NCI-H460 (cell line): ENCODE measurements around the gene METTL9. TPM values are rescaled to one million over a fixed set of nuclear protein-coding genes. Genes with fewer than 3 reads are reported as not detected.
"Not testable (repeated sequence)": the region's sequence is repeated elsewhere in the genome, so short reads cannot be mapped to it uniquely, and the experiment has no call there.

Source experiments
- DNase-seq: peaks from one replicate; pipeline ENCODE4 v3.0.0-alpha.2; 2016; ENCODE audit warnings: low read depth; ENCODE audit errors: extremely low read depth
- total RNA-seq: library from RNA; depleted of rRNA; stranded (reverse); fragments of >200 nt; shearing (Covaris generic); gene quantifications from 2 replicates; pipeline ENCODE4 v1.2.3, GENCODE V29; 2014

METTL9 gene
- total RNA-seq, 1 experiment from 2014 or later, result 259 TPM

DNA sequence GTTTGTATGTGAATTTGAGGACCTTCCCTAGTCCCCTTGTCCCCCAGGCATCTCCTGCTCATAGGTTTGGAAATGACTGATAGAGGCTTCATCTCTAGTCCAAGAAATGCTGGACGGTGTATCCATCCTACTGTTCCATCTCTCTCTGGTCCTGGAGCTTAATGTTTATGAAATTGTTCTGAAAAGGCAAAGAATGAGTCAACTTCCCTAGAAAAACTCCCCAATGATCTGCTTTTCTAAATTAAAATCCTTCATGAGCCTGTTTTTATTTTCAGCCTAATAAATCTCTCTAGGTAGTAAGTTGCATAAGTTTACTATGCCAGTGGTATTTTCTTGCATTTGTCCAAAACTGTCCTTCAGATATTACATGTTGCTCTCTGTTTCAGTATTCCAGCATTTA, 55.1 kb downstream of the METTL9 start:
- no peak for DNase-seq

DNA sequence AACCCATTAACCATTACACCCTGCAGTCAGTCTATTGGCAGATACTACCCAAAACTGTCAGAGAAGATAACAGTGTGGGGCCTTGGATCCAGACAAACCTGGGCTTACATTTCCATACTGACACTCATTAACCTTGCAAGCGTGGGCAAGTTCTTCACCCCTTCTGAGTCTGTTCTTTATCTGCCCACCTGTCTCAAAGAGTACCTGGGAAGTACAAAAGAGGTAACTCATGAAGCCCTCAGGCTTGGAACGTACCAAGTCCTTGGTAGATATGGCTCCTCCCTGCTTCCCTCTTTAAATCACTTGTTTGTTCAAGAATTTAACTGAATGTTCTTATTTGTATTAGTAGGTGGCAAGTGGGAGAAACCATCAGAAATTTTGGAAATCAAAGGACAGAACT, 55.5 kb downstream of the METTL9 start:
- no peak for DNase-seq

DNA sequence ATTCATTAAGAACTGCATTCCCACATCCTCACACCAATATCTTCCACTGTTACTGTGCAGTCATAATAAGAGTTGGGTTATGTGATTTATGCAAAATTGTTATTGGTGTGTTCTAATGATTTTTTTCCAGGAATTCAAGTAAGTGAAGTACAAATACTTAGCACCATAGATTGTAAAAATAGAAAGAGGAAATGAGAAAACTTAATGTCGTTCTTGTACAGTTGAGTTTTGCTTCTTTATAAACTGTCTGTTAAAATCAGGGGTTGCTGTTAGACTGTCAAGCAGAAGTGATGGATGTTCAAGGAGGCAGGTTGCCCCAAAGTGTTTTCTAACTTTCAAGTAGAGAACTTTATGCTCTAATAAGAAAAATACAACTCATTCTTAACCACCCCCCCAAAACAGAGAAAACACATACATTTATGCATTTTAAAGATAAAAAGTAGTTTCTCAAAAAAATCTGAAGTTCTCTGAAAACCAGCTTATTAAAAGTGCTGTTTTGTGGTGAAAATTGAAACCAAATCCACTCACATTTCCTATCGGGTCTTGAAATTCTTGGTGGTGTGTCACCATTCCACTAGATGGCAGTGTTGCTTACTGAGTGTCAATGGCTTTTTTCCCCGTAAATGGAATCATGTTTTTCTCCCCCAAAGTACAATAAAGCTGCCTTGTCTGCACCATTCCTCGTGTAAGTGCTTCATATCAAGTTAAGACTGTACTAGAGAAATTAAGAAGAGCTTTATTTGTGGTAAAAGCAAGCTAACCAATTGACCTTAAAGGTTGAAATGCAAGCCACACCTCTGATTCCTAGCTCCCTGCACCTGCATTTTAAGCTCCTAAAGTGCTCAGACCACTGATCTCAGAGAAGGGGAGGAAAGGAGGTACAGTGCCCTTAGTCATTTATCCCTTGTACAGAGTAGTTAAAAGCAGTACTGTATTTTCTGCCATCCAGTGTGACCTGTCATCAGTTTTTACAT, 57.7 kb downstream of the METTL9 start:
- peak; percentile 47 for DNase-seq

DNA sequence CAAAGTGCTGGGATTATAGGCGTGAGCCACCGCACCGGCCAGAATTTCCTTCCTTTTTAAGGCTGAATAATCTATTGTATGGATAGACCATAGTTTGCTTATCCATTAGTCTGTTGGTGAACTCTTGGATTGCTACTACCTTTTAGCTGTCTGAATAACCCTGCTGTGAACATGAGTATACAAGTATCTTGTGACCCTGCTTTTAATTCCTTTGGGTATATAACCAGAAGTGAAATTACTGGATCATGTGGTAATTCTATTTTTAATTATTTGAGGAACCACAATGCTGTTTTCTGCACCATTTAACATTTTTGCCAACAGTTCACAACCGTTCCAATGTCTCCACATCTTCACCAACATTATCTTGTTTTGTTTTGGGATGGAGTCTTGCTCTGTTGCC, 59.7 kb downstream of the METTL9 start:
- DNase-seq, result no peak

DNA sequence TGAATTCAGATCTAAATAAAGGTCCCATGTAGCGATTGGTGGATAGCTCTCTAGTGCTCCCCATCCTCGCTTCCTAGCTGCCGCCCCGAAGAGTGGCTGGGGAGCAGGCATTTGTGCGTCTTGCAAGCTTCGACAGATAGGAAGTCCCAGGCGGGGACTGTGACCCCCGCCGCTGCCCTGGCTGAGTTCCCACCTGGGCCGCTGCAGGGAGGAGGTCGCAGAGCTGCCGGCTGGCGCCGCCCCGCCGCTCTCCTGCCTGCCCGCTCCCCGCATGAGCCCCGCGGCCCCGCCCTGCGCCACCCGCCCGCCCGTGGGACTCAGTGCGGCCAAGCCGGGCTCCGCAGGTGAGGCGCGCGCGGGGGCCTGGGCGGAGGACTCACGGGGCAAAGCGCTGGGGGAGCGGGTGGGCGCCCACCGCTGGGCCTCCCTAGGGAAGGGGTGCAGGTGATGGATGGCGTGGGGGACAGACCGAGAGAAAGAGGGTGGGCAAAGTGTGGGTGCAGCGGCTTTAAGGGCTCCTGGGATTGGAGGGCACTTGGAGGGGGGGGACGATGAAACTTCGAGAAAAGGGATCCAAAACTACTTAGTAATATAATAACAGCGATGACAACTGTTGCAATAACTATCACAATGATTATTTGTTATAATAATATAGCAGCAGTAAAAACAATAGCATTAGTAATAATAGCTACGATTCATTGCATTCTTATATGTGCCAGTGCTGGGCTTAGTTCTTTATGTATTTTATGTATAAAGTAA, 64.7 kb downstream of the METTL9 start, which contains the start of gene OTOA:
OTOA (plus strand) TSS at position 80 of the 759 bp plus-strand sequence. CDS start 14,547 bp downstream, outside the sequence.
- DNase-seq, result no peak

DNA sequence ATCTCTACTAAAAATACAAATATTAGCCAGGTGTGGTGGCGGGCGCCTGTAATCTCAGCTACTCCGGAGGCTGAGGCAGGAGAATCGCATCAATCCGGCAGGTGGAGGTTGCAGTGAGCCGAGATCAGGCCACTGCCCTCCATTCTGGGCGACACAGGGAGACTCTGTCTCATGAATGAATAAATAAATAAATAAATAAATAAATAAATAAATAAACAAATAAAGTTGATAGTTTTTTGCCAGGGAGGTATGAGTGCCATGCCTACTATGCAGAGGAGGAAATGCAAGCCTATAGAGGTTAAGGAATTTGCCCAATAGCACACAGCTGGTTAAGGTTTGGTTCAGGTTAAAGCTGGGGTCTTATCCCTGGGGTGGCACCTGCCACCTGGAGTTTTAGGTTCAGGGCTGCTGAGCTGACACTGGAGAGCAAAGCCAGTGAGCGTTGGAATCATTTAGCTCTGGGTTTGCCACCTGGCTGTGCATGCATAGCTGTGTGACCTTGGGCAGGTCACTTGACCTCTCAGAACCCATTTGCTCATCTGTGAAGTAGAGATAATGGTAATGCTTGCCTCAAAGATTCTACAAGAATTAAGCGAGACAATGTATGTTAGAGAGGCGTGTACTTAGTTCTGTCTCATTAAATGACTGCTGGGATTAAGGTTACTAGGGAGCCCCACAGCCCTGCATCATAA, 65.6 kb downstream of the METTL9 start:
- no peak for DNase-seq

DNA sequence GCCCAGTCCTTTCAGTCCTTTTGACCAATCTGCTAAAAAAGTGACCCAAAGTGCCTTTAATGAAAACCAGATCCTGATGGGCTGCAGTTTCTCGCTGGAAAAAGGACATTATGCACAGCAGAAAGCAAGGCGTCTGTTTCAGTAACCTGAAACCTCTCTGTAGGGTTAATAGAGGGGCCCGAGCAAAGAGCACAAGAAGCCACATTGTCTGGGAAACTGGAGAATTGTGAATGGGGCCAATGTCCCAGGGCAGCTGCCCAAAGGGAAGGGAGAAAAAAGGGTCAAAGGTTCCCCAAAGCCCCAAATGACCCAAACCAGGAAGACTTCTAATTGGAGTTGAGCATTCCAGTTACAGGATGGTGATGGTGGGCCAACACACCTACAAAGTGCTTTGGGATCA, 67.4 kb downstream of the METTL9 start:
- DNase-seq, result no peak

DNA sequence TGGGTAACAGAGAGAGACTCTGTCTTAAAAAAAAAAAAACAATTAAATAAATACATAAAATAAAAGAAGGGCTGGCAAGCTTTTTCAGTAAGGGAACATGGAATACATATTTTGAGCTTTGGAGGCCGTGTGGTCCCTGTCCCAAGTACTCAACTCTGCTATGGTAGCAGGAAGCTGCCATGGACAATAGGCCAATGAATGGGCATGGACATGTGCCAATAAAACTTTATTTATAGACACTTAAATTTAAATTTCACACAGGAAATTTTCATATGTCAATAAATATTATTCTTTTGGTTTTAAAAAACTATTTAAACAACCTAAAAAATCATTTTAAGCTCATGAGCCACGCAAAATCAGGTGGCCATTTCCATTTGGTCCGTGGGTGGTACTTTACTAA, 68.2 kb downstream of the METTL9 start:
- no peak for DNase-seq

DNA sequence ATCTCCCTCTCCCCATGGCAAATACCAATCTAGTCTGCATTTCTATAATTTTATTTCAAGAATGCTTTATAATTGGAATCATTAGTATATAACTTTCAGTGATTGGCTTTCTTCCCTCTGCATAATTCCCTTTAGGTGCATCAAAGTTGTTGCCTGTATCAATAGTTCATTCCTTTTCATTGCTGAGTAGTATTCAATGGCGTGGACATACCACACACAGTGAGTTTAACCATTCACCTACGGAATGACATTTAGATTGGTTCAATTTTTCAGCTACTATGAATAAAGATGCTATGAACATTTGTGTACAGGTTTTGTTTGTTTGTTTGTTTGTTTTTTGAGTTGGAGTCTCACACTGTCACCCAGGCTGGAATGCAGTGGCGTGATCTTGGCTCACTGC, 74.1 kb downstream of the METTL9 start:
- no peak for DNase-seq

DNA sequence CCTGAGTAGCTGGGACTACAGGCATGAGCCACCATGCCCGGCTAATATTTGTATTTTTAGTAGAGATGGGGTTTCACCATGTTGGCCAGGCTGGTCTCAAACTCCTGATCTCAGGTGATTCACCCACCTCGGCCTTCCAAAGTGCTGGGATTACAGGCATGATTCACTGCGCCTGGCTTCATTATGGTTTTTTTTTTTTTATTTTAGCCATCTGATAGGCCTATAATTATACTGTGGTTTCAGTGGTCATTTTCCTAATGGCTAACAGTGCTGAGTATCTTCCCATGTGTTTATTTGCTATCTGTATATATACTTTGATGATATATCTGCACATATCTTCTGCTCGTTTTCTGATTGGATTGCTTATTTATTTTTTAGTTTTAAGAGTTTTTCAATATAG, 75.1 kb downstream of the METTL9 start:
- DNase-seq, result not testable (repeated sequence)

DNA sequence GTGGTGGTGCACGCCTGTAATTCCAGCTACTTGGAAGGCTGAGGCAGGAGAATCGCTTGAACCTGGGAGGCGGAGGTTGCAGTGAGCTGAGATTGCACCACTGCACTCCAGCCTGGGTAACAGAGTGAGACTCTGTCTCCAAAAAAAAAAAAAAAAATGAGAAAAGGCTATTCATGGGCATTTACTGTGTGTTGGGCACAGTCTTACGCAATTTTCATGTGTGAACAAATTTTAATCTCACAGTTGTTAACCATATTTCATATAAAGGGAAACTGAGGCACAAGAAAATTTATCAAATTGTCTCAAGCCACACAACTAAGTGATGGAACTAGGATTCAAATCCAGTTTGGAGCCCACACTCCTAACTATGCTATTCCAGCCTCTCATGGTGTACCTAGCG, 81.3 kb downstream of the METTL9 start:
- not testable (repeated sequence) for DNase-seq

DNA sequence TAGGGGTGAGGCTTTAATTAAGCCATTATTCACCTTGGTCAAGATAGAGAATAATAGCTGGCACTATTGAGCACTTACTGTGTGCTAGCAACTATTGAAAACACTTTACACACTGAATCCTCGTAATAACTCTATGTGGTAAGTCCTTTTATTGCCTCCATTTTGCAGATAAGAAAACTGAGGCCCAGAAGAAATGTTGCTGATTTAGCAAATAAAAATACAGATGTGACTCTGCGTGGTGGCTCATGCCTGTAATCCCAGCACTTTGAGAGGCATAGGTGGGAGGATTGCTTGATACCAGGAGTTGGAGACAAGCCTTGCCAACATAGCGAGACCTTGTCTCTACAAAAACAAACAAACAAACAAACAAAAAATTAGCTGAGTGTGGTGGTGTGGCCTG, 83.8 kb downstream of the METTL9 start:
- no peak for DNase-seq

DNA sequence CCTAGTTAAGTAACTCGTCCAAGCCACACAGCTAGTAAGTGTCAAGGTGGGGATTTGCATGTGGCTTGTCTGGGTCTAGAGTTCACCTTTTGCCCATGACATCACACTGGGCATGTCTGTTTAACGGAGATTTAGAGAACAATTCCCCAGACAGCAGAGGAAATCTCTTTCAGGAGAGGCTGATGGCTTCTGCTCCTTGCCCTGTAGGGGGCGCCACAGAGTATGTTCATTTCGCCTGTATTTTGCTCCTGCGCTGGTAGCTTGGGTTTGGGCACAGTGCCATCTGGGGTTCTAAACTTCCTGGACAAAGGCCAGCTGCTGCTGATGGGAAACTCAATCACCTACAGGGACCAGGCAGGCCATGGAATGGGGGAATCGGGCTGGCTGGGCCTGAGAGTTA, 84.8 kb downstream of the METTL9 start:
- peak; percentile 11 for DNase-seq

DNA sequence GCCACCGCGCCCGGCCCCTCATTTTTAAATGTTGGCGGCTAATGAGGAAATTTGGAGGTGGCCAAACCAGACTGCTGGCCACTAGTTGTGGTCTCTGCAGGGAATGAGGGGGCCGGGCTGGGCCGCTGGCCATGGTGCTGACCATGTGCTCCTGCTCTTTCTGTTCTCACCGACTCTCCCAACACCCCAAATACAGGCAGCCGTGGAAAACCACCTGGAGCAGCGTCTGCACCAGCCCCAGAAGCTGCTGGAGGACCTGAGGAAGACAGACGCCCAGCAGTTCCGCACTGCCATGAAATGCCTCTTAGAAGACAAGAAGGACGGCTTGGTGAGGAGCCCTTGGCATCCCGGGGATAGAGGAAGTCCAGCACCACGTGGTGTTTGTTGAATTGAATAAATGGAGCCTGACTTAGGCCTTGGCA, 85.7 kb downstream of the METTL9 start:
- DNase-seq, result no peak

DNA sequence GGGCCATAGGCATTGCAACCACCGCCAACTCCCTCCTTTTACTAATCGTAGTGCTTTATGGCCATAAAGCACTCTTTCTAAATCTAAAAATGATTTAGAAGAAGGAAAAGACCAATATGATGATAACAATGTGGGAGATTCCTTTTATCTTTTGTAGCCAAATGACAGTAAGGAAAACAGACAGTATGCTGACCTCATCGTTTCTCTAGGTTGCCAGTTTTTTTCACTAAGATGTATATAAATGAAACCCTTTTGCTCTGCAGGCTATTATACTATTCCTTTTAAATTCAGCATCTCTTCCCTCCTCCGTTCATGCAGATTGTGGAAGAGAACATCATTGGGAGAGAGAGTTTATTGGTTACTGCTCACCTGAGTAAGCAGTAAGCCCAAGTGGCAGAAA, 89.7 kb downstream of the METTL9 start:
- no peak for DNase-seq

DNA sequence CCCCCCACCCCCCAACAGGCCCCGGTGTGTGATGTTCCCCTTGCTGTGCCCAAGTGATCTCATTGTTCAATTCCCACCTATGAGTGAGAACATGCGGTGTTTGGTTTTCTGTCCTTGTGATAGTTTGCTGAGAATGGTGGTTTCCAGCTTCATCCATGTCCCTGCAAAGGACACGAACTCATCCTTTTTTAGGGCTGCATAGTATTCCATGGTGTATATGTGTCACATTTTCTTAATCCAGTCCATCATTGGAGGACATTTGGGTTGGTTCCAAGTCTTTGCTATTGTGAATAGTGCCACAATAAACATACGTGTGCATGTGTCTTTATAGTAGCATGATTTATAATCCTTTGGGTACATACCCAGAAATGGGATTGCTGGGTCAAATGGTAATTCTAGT, 91.6 kb downstream of the METTL9 start:
- not testable (repeated sequence) for DNase-seq

DNA sequence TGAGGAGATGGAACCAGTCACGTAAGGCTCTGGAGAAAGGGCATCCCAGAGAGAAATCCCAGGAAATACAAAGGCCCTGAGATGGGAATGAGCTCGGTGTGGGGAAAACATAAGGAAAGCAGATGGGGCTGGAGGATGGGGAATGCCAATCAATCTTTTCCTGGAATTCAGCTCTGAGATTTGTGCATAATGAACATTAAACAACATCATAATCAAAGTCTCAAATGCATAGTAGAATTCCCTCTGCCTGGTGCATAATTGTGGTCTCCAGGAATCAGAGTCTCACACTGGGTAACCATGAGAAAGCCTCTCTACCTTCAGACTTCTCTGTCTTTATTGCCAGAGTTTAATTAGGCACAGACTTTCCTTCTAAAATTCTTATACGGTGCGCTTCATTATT, 95.2 kb downstream of the METTL9 start:
- DNase-seq, result no peak

DNA sequence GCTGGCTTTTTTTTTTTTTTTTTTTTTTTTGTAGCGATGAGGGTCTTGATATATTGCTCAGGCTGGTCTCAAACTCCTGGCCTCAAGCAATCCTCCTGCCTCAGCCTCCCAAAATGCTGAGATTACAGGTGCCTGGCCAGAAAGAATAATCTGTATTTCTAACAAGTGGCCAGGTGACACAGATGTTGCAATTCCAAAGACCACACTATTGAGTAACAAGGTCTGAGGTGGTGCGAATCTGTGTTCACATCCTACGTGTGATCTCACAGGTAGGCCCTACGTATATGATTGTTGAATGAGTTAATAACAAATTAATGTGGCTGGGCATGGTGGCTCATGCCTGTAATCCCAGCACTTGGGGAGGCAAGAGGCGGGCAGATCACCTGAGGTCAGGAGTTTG, 97.7 kb downstream of the METTL9 start:
- DNase-seq, result no peak

DNA sequence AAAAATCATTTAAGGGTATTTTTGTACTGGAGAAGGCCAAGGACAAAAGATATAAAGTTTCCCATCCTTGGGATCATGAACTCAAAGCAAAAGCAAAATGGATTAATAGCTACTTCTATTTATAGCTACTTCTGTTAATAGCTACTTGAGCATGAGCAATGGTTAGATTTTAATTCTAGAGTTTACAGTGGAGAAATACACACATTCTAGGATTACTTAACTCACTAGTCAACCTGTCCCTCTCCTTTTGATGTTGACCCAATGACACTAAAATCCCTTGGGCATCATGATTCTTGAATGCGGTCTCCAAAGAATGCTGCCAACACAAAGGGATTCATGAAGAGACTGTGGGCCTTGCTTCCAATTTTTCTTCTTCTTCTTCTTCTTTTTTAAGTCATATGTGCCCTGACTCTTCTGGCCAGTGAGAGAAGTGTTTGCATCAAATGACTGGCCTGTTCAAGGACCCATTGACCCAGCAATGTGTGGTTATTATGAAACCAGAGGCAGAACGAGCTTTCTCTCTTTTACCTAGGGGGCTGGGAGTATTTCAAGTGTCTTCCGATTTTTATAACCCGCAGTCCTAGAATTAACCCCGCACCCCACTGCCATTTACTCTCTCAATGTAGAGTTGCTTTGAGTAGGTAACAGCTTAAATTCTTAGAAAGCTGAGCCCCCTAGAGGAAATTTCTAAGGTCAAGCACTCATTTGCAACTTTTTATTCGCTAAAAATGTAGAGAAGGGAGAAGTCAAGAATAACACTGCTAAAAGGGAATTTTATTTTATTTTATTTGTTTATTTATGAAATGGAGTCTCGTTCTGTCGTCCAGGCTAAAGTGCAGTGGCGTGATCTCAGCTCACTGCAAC, 99.0 kb downstream of the METTL9 start:
- DNase-seq, result no peak

DNA sequence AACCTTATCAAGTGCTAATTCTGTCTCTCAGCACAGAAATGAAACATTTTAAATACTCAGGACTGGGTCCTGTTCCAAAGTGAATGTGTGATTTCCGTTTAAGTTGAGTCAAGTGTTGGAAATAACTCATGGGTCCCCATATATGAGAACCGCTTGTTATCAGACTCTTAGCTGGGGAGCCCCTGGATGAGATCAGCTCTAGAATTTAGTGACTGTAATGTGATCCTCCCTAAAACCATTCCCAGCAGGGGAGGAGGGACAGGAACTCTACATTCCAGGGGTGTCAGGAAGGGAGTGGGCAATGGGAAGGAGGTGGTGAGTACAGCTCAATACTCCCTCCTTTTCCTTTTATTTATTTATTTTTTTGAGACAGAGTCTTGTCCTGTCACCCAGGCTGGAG, 101.9 kb downstream of the METTL9 start:
- DNase-seq, result no peak
